Measurements from ENCODE around the gene ZNF385B. TPM values are rescaled to one million over a fixed set of nuclear protein-coding genes. Genes with fewer than 3 reads are reported as not detected.

The ZNF385B gene
- polyA plus RNA-seq, 1 donor from 2014 or later, result 0.31 TPM

DNA sequence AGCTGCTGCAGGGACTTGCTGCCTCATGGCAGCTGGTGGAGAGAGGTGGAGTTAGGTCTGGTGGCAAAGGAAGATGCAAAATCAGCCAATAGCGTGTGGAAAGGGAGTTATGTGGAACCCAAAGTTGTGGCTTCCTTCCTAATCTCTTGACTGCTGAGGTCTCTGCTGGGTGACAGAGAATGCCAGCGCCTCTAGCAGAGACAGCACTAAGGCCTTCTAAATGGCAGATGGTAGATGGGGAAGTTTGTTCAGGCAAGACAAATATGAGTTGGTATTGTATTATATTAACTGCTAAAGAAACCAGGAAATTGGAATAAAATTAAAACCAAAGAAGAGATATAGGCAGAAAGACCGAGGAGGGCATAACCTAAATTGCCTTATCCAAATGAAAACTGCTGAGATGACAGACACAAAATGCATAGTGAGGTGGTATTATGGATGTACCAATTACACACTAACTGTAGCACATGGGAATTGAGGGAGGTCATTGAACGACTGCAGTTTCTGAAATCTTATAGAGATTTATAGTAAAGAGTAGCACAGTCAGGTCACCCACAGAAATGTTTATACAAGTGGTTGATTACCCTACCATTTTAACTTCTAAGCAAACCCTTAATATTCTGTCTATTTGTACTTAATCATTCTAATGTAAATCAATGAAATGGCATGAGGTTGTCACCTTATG, 350.2 kb downstream of the ZNF385B start:
- Histone ChIP-seq H3K27me3 (ENCODE audit: insufficient read depth, low read depth, low read length) (no peaks in the 10 kb centered on the region), H3K4me3 (ENCODE audit: low read length) (no peak overlapping the region), H3K9ac (ENCODE audit: low read length) (no peak overlapping the region), H4K20me1 (ENCODE audit: insufficient read depth) (no peaks in the 10 kb centered on the region), H3K4me2 (ENCODE audit: low read length) (no peak overlapping the region), H3F3A (ENCODE audit: insufficient read depth, low read length, poor library complexity, severe bottlenecking) (no peaks in the 10 kb centered on the region), H3K79me2 (replicated peaks; ENCODE audit: insufficient read depth, low read length) (no peaks in the 10 kb centered on the region), H3K36me3 (ENCODE audit: insufficient read depth, low read length) (no peaks in the 10 kb centered on the region), H3K27ac (ENCODE audit: low read length) (no peak overlapping the region), H3K9me3 (ENCODE audit: low read length) (no peaks in the 10 kb centered on the region), H3K9me2 (ENCODE audit: insufficient read depth, low read length) (no peaks in the 10 kb centered on the region), H2AFZ (ENCODE audit: low read depth, low read length) (no peak overlapping the region)
- TF ChIP-seq EZH2 (IDR thresholded peaks at IDR 0.05; ENCODE audit: borderline replicate concordance, insufficient read depth, low read length, poor library complexity, severe bottlenecking), result no peak
- no peak for TF ChIP-seq RAD21 (conservative IDR thresholded peaks at IDR 0.05)
- TF ChIP-seq EP300 (conservative IDR thresholded peaks at IDR 0.05; ENCODE audit: poor library complexity, severe bottlenecking), result no peak
- TF ChIP-seq, protein P1, sequence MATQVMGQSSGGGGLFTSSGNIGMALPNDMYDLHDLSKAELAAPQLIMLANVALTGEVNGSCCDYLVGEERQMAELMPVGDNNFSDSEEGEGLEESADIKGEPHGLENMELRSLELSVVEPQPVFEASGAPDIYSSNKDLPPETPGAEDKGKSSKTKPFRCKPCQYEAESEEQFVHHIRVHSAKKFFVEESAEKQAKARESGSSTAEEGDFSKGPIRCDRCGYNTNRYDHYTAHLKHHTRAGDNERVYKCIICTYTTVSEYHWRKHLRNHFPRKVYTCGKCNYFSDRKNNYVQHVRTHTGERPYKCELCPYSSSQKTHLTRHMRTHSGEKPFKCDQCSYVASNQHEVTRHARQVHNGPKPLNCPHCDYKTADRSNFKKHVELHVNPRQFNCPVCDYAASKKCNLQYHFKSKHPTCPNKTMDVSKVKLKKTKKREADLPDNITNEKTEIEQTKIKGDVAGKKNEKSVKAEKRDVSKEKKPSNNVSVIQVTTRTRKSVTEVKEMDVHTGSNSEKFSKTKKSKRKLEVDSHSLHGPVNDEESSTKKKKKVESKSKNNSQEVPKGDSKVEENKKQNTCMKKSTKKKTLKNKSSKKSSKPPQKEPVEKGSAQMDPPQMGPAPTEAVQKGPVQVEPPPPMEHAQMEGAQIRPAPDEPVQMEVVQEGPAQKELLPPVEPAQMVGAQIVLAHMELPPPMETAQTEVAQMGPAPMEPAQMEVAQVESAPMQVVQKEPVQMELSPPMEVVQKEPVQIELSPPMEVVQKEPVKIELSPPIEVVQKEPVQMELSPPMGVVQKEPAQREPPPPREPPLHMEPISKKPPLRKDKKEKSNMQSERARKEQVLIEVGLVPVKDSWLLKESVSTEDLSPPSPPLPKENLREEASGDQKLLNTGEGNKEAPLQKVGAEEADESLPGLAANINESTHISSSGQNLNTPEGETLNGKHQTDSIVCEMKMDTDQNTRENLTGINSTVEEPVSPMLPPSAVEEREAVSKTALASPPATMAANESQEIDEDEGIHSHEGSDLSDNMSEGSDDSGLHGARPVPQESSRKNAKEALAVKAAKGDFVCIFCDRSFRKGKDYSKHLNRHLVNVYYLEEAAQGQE (IDR thresholded peaks at IDR 0.05; ENCODE audit: borderline replicate concordance), result no peak
- no peak for TF ChIP-seq TAF1 (IDR thresholded peaks at IDR 0.05; ENCODE audit: low read depth)
- TF ChIP-seq, protein P2, sequence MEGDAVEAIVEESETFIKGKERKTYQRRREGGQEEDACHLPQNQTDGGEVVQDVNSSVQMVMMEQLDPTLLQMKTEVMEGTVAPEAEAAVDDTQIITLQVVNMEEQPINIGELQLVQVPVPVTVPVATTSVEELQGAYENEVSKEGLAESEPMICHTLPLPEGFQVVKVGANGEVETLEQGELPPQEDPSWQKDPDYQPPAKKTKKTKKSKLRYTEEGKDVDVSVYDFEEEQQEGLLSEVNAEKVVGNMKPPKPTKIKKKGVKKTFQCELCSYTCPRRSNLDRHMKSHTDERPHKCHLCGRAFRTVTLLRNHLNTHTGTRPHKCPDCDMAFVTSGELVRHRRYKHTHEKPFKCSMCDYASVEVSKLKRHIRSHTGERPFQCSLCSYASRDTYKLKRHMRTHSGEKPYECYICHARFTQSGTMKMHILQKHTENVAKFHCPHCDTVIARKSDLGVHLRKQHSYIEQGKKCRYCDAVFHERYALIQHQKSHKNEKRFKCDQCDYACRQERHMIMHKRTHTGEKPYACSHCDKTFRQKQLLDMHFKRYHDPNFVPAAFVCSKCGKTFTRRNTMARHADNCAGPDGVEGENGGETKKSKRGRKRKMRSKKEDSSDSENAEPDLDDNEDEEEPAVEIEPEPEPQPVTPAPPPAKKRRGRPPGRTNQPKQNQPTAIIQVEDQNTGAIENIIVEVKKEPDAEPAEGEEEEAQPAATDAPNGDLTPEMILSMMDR (IDR thresholded peaks at IDR 0.05; ENCODE audit: poor library complexity, severe bottlenecking), result no peak
- no peak for TF ChIP-seq SMC3 (conservative IDR thresholded peaks at IDR 0.05; ENCODE audit: poor library complexity)
- TF ChIP-seq POLR2AphosphoS5 (IDR thresholded peaks at IDR 0.05), result no peak
- TF ChIP-seq MXI1 (conservative IDR thresholded peaks at IDR 0.05; ENCODE audit: poor library complexity, severe bottlenecking), result no peak

DNA sequence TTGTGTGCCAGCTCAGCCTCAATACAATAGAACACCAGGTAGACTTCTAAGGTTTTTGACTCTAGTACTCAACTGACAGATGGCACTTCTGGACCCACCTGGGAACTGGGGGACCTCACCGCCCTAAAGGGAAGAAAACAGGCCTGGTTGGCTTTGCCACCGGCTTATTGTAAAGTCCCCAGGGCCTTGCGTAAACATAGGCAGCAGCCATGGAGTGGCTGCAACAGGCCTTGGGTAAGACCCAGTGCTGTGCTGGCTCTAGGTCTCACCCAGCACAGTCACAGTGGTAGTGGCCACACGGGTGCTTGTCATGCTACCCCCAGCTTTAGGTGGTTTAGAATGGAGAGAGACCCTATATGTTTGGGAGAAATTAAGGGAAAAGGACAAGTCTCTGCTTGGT, 366.1 kb downstream of the ZNF385B start:
- Histone ChIP-seq H3K27ac (ENCODE audit: low read length) (no peak overlapping the region), H2AFZ (ENCODE audit: low read depth, low read length) (no peak overlapping the region), H3K79me2 (replicated peaks; ENCODE audit: insufficient read depth, low read length) (no peaks in the 10 kb centered on the region), H3K4me3 (ENCODE audit: low read length) (no peak overlapping the region), H3K27me3 (ENCODE audit: insufficient read depth, low read depth, low read length) (no peaks in the 10 kb centered on the region), H3K9ac (ENCODE audit: low read length) (no peak overlapping the region), H3F3A (ENCODE audit: insufficient read depth, low read length, poor library complexity, severe bottlenecking) (no peaks in the 10 kb centered on the region), H3K9me3 (ENCODE audit: low read length) (peaks cover 3% of the 10 kb centered on the region), H3K36me3 (ENCODE audit: insufficient read depth, low read length) (no peaks in the 10 kb centered on the region), H4K20me1 (ENCODE audit: insufficient read depth) (no peaks in the 10 kb centered on the region), H3K9me2 (ENCODE audit: insufficient read depth, low read length) (no peaks in the 10 kb centered on the region), H3K4me2 (ENCODE audit: low read length) (no peak overlapping the region)
- TF ChIP-seq TAF1 (IDR thresholded peaks at IDR 0.05; ENCODE audit: low read depth) (no peak), EZH2 (IDR thresholded peaks at IDR 0.05; ENCODE audit: borderline replicate concordance, insufficient read depth, low read length, poor library complexity, severe bottlenecking) (no peak)

All from neural cell (in vitro differentiated cells).